Transverse colon (tissue), 4 donors: ENCODE results near the gene CLSTN2.

Experiments used
- EP300 ChIP-seq: sonication (generic); formaldehyde crosslinking; IDR thresholded peaks from one replicate; pipeline ENCODE4 v1.6.1; 2017; ENCODE audit warnings: antibody characterized with exemption, low read depth
- POLR2A ChIP-seq: fragments of 450-650 bp; IDR thresholded peaks from one replicate; pipeline ENCODE4 v1.6.1; 2016; ENCODE audit warnings: antibody characterized with exemption, mild to moderate bottlenecking, moderate library complexity
- POLR2AphosphoS5 ChIP-seq, 3 donors: sonication (generic); formaldehyde crosslinking; IDR thresholded peaks; one replicate each; pipeline ENCODE4 v1.6.1; 2016; ENCODE audit warnings: antibody characterized with exemption in 3 of 3
- TF ChIP-seq, protein P1 (sequence below), 5 experiments: fragments of 200-600 bp in 3 of 5; fragments of 450-650 bp in 2 of 5; sonication (generic) in 3 of 5; IDR thresholded peaks; 1 replicate in 2 of 5; 2 replicates in 3 of 5; pipeline ENCODE4 v1.5.1; 2016 to 2017; ENCODE audit warnings: antibody characterized with exemption in 5 of 5, inconsistent platforms in 3 of 5, mild to moderate bottlenecking in 2 of 5, moderate library complexity in 1 of 5

DNA sequence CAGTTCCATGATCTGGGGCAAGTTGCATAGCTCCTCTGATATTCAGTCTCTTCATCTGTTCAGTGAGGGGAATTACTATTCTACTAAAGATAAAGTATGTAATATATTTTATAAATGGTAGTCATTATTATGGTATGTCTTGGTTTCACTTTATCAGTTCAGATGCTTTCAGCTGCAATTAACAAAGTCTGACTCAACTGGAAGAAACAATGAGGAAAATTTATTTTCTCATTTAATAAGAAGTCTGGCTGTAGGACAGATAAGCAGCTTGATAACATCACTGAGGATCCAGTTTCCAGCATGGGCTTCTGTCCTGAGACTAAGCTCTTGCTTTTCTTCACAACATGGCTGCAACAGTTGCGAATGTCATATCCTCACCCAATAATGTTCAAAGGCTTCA is 388.6 kb downstream of the CLSTN2 start:
- no peak for TF ChIP-seq POLR2A
- TF ChIP-seq, protein P1, sequence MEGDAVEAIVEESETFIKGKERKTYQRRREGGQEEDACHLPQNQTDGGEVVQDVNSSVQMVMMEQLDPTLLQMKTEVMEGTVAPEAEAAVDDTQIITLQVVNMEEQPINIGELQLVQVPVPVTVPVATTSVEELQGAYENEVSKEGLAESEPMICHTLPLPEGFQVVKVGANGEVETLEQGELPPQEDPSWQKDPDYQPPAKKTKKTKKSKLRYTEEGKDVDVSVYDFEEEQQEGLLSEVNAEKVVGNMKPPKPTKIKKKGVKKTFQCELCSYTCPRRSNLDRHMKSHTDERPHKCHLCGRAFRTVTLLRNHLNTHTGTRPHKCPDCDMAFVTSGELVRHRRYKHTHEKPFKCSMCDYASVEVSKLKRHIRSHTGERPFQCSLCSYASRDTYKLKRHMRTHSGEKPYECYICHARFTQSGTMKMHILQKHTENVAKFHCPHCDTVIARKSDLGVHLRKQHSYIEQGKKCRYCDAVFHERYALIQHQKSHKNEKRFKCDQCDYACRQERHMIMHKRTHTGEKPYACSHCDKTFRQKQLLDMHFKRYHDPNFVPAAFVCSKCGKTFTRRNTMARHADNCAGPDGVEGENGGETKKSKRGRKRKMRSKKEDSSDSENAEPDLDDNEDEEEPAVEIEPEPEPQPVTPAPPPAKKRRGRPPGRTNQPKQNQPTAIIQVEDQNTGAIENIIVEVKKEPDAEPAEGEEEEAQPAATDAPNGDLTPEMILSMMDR (IDR thresholded peaks at IDR 0.05), result no peak
- TF ChIP-seq POLR2AphosphoS5 (IDR thresholded peaks at IDR 0.05), result no peak
- TF ChIP-seq EP300, result no peak
